Kidney capillary endothelial cell (primary cell): Measurements from ENCODE around the gene ADI1.

Experiments used
- DNase-seq: peaks from one replicate; pipeline ENCODE4 v3.0.0-alpha.2; 2018; ENCODE audit warnings: low spot score

ADI1 gene

DNA sequence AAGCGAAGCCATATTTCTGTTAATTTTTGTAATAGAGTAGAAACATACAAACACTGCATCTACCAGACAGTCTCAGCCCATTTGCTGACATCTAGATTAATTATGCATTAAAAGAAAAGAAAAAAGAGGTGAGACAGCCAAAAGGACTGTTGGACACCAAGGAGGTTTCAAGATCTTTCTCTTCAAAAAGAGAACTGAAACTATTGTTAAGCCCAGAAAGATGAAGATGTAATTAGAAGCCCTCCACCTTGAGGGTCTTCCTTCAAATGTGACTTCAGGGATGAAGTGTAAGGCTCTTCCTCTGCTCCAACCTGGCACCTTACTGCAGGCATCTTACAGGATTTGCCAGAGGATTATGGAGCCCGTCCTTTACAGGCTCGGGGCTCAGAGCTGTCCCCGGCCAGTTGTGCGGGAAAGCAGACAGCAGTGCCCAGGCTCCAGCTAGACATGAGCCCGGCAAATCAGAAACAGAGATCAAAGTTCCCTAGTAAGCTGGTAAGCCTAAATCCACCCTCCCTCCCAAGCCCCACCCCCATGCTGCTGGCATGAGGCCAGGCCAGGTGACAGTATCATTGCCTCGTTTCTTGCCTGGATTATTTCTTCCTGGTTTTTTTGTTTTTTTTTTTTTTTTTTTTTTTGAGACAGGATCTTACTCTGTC, 38.9 kb downstream of the ADI1 start:
- DNase-seq: no peak

DNA sequence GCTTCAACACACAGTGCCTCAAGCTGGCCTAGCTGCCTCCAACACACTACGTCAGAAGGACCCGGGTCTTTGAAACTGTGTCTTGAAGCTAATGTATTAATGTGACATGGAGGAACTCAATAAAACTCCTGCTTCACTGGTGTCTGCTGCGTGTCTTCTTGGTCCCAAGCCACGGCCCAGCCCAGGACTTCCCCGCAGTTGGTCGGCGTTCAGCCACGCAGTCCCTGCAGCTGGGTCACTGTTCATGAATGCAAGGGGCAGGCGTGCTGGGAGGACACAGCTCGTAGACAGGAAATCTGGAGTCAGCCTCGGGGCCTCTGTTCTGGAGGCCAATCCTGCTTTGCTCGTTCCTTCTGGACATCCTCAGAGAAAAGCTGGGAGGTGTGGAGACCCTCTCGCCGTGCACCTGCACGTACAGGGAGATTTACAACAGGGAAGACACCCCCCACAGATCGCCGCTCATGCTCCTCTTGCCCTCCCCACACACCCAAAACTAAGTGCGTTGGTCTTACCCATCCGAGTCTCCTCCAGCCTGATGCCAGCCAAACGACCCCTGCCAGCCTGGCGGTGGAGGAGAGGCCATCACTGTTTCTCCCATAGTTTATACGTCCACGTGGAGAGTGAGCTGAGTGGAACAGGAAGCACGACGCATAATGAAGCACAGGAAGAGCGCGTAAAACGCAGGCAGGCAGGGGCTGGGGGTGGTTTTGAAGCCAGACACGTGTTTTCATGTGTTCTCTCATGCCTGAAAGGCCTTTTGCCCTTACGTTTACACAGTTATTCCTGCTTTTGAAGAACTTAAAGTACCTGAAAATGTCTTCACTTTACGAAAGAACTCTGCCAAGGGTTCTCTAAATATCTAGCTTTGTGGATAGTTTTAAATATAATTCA, 39.7 kb downstream of the ADI1 start:
- no peak for DNase-seq

DNA sequence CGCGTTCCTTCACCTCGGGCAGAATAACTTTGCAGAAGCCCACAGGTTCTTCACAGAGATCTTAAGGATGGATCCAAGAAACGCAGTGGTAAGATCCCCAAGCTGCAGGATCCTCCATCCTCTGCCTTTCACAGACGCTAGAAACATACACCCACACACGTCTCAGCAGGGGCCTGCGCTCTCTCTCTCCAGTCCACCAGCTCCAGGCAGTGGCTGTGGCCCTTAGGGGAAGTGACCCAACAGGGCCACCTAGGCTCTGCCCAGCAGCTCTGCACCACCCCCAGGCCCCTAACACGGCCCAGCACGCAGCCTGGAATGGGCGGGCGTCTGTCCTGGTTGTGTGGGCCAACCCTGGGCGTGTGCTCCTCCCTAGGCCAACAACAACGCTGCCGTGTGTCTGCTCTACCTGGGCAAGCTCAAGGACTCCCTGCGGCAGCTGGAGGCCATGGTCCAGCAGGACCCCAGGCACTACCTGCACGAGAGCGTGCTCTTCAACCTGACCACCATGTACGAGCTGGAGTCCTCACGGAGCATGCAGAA, 40.4 kb downstream of the ADI1 start:
- no peak for DNase-seq

DNA sequence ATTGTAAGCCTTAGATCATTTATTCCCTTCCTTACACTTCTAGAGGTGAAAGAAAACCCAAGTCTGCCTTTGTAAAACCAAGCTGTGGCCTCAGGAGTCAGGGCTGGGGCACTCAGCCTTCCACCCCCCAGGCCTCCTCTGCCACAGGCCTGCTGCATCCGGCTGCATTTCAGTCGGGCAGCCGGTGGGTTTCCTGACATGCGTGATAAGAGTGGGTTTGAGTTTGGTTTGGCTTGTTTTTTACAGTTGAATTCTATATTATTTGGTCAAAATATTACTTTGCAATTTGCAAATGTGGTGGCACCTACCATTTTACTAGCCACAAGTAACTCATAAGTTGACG, 42.4 kb downstream of the ADI1 start:
- no peak for DNase-seq

DNA sequence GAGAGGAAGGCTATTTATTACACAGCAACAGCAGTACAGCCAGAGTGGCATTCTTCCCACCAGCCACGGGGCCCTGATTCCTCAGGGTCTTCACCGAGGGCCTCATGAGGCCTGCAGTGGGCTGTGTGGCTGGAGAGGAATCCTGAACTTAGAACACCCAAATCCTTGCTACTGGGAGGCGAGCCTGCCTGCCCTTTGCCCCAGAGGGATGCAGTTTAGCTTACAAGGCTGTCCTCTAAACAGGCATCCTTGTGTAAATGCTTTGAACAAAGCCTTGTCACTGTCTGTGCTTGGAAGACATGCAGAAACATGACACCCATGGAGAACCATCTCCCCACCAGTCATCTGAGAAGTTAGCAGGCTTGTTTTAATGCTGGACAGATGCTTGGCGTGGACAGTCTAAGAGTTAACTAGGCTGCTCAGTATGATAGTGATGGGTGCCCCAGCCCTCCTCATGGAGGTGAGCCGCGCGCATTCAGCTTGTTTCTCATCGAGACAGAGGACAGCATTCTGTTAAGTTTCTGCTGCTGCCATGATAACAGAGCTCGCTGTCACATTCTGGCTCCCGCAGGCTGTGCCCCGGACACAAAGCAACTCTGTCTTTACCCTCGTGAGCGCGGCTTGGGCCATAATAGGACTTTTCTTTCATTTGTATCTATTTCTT, 42.9 kb downstream of the ADI1 start:
- DNase-seq: no peak

DNA sequence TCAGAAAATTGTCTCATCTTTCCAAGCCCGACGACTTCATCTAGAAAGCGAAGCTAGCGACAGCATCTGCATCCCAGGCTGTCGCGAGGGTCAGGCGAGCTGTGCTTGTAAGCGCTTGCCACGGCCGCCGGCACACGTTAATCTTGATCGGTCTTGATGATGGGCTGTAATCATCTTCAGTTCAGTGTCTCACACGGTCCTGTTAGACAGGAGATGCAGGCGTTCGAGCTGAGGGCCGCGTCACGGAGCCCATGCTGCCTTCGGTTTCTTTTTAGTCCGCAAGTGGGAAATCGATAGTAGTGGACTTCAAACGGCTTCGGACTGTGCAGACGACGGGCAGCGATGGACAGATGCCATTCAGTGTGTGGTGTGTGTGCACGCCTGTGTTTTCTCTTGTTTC, 43.6 kb downstream of the ADI1 start:
- no peak for DNase-seq

DNA sequence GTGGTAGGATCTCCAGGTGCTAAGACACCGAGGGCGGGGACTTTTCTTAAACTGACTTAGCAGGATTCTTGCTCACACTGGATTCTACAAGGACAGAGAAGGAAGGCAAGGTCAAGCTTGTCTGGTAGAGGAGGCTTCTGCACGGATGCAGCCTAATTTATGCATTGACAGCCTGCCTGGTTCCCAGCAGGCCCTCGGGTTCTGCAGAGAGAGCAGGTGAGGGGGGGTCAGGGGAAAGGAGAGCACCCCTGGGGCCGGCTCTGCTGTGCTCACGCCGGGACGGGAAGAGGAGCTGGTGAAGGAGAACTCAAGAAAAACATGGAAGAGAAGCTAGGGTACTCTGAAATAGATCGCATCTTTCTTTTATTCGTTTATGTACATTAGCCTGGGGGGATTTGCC, 46.4 kb downstream of the ADI1 start:
- no peak for DNase-seq

DNA sequence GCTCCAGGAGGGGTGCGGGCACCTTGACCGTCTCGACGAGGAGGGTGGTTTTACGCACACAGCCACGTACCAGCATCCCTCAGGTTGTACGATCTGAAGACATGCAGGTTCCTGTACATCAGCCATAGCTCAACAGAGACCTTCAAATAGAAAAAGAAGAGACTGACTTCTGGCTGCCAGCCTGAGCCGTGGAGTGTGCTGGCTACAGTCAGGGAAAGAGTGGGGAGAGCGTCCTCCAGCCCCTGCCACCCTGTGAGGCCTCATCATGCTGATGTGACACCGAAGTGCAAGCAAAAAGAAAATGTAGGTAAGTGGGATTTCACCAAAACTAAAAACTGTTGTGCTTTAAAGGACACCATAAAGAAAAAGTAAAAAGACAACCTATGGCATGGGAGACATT, 47.0 kb downstream of the ADI1 start:
- DNase-seq: no peak

DNA sequence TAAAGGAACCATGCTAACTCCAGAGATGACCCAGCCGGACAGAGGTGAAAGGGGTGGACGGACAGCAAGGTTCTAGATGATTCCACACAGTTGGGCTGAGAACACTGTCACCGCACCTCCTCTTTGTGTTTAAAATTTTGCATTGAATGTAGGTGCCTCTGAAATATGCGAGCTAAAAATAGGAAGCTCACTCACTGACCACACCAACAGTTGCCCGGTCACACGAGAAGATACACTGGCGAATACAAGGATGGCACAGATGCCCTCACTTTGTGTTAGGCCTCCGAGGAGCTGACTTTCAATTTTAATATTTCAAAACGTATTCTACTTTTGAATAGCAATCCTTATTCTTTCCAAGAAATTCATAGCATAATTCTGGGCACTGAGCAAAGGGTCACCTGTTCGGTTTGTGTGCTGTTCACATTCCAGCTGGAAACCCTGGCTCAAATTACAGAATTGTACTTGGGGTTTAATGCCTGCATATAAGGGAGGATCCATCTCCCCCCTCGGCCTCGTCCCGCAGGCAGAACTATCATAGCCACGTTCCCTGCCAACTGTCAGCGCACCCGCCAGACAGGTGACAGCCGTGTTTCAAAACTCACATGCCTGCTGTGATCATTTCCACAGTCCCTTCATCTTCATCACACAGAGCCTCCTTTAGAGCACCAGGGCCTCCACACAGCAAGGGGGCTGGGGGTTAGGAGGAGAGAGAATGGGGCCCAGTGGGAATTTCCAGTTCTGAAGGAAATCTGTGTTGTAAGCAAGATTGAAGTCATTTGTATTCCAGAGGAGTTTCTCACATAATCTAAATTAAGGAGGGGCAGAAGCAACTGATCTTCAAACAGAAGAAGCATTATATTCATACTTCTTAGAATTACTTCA, 48.2 kb downstream of the ADI1 start:
- DNase-seq: no peak

DNA sequence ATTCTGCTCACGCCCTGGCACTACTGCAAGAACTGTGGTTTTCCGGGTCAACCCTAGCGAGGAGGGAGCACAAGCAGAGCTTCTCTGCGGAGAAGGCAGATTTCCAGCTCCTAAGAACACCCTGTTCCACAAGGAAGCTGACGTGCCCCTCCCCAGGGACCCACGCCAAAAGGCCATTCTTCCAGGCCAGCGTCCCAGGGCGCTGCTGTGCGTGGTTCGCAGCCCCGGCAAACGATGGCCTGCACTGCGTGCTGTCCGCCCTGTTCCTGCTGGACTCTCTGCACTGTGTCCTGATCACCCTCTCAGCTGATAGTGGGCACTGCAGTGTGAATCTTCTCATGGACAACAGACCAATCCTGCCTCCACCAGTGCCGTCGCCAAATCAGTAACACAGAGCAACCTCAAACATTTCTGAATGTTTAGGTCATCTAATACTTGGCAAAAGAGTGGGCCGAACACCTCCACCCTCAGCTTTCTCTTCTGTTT, 49.1 kb downstream of the ADI1 start:
- no peak for DNase-seq

DNA sequence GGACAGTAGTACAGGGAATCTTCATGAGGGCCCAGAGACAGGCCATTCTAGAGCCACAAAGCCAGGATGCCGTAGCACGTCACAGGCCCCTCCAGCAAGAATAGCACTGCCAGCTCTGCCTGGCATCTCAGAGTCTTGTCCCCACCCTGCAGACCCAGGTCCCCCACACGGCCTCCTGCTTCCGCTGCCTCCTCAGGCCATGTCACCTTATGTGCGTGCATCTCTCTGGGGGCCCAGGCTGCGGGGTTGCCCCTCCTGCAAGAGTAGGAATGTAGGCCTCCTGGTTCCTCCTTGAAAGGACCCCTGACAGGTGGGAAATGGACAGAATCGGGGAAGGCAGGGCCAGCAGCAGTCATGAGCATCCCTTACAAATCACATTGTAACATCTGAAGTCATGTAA, 49.8 kb downstream of the ADI1 start:
- no peak for DNase-seq

DNA sequence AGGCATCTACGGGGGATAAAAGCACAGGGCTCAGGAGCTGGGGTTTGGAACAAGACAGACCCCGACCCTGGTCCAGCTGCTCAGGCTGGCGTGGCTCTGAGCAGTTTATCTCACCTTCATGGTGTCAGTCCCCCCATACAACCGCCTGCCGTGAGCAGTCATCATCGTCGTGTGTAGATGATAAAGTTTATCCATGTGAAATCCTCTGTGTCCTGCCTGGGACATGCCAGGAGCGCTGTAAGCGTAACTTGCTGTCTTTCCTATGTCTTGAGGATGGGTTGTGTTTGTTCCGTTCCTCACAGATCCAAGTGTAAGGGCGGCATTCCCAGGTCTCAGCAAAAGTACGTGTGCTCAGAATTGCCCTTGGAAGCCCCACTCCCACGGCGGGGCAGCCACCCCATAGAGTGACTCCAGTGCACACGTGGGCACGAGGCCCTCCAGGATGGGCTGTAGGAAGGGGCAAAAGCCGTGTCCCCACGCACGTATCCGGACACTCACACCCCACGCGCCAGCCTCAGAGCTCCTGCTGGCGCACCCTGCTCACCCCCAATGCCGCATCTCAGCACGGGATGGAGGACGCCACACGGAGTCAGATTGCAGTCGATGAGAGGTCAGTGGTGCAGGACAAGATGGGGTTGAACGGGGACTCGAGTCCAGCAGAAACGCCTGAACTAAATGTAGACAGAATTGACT, 50.9 kb downstream of the ADI1 start:
- no peak for DNase-seq

DNA sequence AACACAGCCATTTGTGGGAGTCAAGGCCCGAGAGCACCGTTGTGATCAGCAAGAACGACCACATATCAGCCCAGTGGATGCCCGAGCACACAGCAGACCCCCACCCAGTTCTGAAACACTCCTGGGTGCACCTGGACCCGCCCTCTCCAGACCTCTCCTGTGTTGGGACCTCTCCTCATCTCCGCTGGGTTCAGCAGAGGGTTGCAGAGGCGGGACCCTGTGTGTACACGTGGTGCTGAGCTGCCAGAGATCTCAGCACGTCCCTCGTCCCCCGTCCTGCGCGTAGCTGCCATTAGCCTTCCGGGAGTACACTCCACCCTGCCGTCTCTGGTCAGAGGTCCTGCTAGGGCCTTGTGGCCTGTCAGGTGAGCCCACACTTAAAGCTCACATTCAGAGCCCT, 51.7 kb downstream of the ADI1 start:
- DNase-seq: no peak

DNA sequence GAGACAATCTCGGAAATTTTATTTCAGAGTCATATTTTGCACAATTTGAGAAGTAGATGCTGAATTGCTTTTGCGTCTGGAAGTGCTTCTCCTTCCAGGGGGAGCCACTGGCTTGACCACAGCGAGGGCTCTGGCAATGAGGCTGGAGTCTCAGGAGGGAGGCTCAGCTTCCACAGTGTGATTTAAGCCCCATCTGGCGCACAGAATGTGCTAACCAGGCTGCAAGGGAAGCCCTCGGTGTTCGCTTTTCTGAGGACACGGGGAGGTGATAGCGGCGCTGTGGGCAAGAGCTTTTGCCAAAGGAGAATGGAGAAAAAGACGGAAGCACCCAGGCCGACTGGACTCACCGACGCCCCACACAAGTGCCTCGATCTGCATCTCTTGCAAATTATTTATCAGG, 52.4 kb downstream of the ADI1 start:
- no peak for DNase-seq

DNA sequence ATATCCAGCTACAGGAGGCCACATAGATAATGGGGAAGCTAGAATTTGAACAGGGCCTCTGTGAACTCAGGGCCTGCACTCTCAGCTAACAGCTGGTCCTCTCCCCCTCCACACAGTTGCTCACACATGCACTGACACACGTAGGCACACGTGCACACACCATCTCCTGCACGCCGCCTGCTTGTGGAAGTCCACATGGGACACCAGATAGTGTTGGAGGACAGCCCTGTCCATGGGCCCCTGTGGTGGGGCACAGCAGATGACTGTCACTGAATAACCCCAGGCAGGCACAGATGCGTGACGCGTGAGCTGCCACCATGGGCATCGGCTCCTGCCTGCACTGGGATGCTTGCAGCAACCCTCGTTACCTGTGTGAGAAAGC, 52.9 kb downstream of the ADI1 start:
- no peak for DNase-seq

DNA sequence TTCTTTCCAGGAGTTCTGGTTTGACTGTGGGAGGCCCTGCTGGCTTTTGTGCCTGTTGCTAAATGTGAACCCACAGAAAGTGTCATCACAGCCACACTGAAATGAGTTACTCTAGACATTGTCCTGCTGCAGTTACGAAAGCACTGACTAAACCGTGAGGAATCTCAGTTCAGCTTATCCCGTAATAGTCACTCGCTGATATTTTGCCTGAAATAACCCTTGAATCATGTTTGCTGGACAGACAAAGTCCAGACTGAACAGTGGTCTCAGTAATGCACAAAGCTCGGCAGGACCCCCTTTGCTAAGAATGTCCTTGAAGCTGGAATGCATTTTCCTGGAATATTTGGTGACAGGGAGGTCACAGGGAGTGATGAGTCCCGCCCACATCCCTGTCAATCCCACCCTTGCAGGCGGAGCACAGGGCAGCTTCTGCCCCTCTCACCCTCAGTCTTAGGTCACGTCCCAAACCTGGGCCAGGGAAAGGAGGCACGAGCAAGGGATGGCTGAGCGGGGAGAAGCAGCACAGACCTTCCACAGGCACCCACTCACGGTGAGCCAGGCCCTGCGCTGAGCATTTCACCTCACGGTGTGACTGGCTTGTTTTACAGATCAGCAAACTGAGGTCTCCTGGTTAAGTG, 53.4 kb downstream of the ADI1 start:
- no peak for DNase-seq

DNA sequence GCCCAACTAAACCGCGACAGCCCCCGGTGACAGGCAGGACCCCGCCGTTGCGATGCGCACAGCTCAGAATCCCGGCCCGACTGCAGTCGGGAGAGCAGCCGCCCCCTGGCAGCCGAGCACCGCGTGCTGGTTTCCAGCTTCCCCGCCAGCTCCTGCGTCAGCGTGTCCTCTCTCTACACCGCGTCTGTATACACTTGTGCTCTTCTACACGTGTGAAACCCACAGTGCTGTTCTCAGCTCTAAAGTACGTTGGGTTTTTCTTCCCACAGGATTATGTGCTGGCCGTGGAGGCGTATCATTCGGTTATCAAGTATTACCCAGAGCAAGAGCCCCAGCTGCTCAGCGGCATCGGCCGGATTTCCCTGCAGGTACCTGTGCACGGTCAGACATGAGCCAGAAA, 54.0 kb downstream of the ADI1 start:
- DNase-seq: no peak

DNA sequence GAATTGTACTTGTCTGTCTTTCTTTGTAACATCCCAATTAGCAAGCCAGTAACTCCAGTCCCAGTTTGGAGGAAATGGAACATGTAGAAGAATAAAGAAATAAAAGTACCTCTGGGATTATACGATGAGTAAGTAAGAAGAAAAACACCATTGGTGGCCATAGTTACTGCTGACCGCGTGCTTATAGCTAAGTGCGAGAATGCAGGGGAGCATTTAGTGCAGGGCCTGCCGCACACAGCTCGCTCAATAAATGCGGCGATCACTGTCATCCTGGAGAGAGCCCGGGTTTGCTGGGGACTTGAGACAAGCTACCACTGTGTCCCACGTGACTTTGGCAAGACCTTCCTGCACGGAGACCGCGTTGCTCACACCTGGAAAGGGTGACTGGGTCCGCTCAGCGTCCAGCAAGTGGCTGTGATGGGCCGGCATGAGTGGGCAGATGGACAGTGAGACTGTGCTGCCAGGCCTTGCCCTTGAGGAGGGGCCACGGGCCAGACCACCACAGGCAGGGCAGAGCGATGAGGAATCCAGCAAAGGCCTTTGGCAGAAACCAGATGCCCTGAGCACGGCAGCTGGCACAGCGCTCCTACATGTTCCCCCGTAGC, 54.8 kb downstream of the ADI1 start:
- DNase-seq: no peak

DNA sequence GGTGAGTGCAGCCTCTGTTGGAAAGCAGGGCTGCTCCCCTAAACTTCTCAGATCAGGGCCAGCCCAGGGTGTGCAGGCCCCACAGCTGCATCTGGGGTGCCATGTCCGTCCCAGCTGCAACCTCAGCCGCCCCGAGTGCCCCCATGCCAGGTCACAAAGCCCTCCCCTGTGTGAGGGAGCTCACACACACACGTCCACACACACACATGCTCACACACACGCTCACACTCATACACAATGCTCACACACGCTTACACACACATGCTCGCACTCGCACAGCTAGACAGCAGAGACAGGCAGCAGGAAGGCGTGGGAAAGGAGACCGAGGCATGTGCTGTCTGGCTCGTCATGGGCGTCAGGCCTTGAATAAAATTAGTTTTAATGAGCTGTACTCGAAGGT, 55.4 kb downstream of the ADI1 start:
- DNase-seq: no peak

DNA sequence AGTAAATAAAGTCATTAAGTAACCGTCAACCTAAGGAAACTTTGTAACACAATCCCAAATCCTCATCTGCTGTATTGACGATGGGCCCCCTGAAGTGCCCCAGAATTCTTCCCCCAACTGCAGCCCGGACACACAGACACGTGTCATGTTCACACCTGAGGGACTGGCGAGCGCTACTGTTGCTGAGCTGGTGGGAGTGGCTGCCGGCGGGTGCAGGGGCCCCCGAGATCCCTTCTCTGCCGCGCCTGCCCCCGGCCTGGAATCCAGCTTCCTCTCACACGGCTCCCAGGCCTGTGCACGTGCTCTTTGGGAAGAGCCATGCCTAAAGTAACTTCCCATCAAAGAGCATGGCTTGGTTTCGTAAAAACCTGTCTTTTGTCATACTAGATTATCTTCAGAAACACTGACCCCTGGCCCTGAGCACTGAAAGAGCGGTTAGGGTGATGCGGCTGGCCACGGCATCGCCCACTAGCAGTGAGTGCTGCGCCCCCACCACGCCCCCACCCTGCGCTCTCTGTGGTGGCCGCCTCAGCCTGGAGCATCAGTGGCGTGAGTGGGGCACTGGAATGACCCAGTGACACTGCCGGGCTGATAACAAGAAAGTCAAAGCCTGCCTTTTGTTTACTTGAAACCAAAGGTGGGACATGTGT, 56.0 kb downstream of the ADI1 start:
- no peak for DNase-seq
